Measurements from ENCODE around the gene GSG1L.

GSG1L gene

DNA sequence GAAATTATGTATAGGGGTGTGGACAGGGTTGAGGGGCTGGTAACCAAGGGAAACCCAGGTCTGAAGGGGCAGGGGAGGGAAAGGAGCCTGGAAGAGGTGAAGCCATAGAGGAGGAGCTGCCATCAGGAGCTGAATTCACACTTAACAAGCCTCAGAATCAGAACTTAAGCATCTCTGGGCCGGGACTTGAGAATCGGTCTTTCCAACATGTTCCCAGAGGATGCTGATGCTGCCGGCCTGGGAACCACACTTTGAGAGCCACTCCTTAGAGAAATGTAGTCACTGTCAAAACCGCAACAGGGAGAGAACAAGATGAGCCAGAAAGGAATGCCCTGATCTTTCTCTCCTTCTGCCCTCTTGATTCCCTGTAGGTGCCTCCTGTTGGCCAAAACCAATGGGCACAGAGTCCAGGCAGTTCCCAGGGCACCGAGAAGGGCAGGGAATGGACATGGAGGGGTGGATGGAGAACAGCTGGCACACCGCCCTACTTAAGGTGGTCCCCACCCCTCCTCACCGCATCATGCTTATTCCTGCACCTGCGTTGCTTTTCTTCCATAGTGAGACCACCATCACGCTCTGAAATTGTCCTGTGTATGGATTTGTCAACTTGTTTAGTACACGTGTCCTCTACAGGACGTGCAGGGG is 88.5 kb downstream of the GSG1L start:
- peaks cover 6% of the 10 kb centered on the region for H3K9me3 ChIP-seq (ENCODE audit: severe bottlenecking)
- H3K4me3 ChIP-seq (ENCODE audit: low read depth, low read length), result no peak overlapping the region
- H3K27ac ChIP-seq, result no peak overlapping the region
- TF ChIP-seq, protein P1, sequence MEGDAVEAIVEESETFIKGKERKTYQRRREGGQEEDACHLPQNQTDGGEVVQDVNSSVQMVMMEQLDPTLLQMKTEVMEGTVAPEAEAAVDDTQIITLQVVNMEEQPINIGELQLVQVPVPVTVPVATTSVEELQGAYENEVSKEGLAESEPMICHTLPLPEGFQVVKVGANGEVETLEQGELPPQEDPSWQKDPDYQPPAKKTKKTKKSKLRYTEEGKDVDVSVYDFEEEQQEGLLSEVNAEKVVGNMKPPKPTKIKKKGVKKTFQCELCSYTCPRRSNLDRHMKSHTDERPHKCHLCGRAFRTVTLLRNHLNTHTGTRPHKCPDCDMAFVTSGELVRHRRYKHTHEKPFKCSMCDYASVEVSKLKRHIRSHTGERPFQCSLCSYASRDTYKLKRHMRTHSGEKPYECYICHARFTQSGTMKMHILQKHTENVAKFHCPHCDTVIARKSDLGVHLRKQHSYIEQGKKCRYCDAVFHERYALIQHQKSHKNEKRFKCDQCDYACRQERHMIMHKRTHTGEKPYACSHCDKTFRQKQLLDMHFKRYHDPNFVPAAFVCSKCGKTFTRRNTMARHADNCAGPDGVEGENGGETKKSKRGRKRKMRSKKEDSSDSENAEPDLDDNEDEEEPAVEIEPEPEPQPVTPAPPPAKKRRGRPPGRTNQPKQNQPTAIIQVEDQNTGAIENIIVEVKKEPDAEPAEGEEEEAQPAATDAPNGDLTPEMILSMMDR (IDR thresholded peaks at IDR 0.05; ENCODE audit: low read depth, low read length), result no peak
- H3K36me3 ChIP-seq, result no peaks in the 10 kb centered on the region
- H3K27me3 ChIP-seq (ENCODE audit: insufficient read depth, low read depth, severe bottlenecking), result no peaks in the 10 kb centered on the region
- DNase-seq, result no peak

DNA sequence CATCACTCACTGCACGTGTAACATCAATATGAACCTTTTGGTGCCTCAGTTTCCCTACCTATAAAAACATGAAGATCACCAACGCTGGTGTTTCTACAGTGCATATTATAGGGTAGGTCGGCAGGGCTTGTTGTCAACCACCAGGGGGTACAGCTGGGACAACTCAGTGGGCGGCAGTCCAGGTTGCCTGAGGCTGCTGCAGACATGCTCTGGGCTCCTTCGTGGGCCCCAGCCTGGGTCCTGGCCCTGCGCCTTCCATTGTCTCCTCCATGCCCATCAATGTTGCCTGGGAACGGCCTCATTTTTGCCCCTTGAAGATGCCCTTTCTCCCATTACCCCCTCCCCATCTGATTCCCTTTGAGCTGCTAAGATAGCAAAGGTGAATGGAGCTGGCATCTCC is 89.8 kb downstream of the GSG1L start:
- TF ChIP-seq, protein P1 (IDR thresholded peaks at IDR 0.05; ENCODE audit: low read depth, low read length), result peak; percentile 69
- no peak overlapping the region for H3K27ac ChIP-seq
- H3K27me3 ChIP-seq (ENCODE audit: insufficient read depth, low read depth, severe bottlenecking), result no peaks in the 10 kb centered on the region
- no peak overlapping the region for H3K4me3 ChIP-seq (ENCODE audit: low read depth, low read length)
- DNase-seq, result peak; percentile 45
- H3K9me3 ChIP-seq (ENCODE audit: severe bottlenecking), result peaks cover 6% of the 10 kb centered on the region
- H3K36me3 ChIP-seq, result no peaks in the 10 kb centered on the region

DNA sequence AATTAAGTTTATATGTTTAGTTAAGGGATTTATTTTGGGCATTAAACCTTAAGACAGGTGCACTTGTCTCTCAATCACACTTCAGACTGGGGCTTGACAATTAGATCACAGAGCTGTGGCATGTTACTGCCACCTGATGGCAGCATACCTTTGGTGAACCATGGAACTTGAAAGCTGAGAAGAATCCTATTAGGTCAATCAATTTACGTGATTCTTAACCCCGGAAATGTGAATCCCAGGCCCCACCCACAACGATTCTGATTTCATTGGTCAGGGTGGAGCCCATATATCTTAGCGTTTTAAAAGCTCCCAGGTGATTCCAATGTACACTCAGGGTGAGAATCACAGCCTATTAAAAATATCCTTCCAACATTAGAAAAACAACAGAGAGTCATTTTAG is 91.0 kb downstream of the GSG1L start:
- H3K36me3 ChIP-seq, result no peaks in the 10 kb centered on the region
- no peak overlapping the region for H3K27ac ChIP-seq
- DNase-seq, result peak; percentile 75
- H3K9me3 ChIP-seq (ENCODE audit: severe bottlenecking), result peaks cover 6% of the 10 kb centered on the region
- TF ChIP-seq, protein P1 (IDR thresholded peaks at IDR 0.05; ENCODE audit: low read depth, low read length), result peak; percentile 77
- H3K4me3 ChIP-seq (ENCODE audit: low read depth, low read length), result no peak overlapping the region; the same call in 1 of the 2 replicates
- no peaks in the 10 kb centered on the region for H3K27me3 ChIP-seq (ENCODE audit: insufficient read depth, low read depth, severe bottlenecking)

DNA sequence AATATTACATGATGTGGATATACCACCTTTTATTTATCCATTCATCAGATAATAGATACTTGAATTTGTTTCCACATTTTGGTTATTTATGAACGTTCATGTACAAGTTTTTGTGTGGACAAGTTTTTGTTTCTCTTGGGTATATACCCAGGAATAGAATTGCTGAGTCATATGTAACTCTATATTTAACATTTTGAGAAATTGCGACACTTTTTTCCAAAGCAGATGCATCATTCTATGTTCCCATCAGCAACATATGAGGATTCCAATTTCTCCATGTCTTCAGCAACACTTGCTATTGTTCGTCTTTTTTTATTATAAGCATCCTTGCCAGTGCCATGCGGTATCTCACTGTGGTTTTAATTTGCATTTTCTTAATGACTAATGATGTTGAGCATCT is 93.9 kb downstream of the GSG1L start:
- Histone ChIP-seq H3K36me3 (no peaks in the 10 kb centered on the region), H3K27me3 (ENCODE audit: insufficient read depth, low read depth, severe bottlenecking) (no peaks in the 10 kb centered on the region), H3K9me3 (ENCODE audit: severe bottlenecking) (peaks cover 6% of the 10 kb centered on the region), H3K27ac (no peak overlapping the region), H3K4me3 (ENCODE audit: low read depth, low read length) (no peak overlapping the region)
- no peak for DNase-seq
- TF ChIP-seq, protein P1 (IDR thresholded peaks at IDR 0.05; ENCODE audit: low read depth, low read length), result no peak

DNA sequence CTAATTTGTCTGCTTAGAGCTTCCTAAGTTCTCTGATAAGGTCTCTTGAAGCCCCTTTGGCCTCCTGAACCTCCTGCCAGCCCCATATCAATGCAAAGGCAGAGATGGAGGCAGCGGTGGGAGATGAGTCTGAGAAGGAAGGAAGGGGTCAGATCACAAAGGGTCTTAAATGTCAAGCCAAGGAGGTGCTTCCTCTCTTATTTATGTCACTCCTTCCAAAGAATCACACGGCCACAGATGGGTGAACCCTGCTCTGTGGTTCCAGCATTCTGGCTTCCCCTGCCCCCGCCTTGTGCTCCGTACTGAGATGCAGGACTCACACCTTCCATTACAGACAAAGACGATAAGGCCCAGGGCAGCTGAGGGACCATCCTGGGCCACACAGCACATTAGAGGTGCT is 96.3 kb downstream of the GSG1L start:
- H3K27ac ChIP-seq, result no peak overlapping the region
- H3K36me3 ChIP-seq, result no peaks in the 10 kb centered on the region
- DNase-seq, result no peak
- H3K4me3 ChIP-seq (ENCODE audit: low read depth, low read length), result no peak overlapping the region
- H3K27me3 ChIP-seq (ENCODE audit: insufficient read depth, low read depth, severe bottlenecking), result no peaks in the 10 kb centered on the region
- H3K9me3 ChIP-seq (ENCODE audit: severe bottlenecking), result peaks cover 8% of the 10 kb centered on the region
- TF ChIP-seq, protein P1 (IDR thresholded peaks at IDR 0.05; ENCODE audit: low read depth, low read length), result no peak

DNA sequence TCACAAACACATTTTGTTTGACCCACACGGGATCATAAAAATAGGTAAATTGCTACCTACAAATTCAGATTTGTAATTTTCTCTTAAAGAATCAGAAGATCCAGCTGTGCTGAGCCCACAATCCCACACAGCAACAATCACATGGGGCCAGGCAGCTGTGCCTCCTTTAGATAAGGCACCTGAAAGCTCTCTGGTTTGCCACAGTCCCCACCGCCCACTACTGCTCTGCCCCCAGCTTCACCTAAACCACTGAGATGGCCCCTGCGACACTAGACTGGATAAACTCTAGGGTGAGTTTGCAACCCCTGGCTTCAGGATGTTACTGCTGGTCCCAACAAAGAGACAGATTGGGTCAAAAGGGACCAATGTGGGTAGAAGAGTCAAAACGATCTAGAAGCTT is 96.8 kb downstream of the GSG1L start:
- TF ChIP-seq, protein P1 (IDR thresholded peaks at IDR 0.05; ENCODE audit: low read depth, low read length), result no peak
- no peak for DNase-seq
- no peaks in the 10 kb centered on the region for H3K27me3 ChIP-seq (ENCODE audit: insufficient read depth, low read depth, severe bottlenecking)

More for the DNA sequence above, 96.8 kb downstream of the GSG1L start:
- Histone ChIP-seq H3K4me3 (ENCODE audit: low read depth, low read length) (no peak overlapping the region), H3K9me3 (ENCODE audit: severe bottlenecking) (peaks cover 9% of the 10 kb centered on the region), H3K36me3 (no peaks in the 10 kb centered on the region), H3K27ac (no peak overlapping the region)
